H1 (cell line): Measurements from ENCODE around the gene IRF8. TPM values are rescaled to one million over a fixed set of nuclear protein-coding genes. Genes with fewer than 3 reads are reported as not detected.

ENCODE experiments used
- EZH2 ChIP-seq: fragments of 200-600 bp; sonication (generic); IDR thresholded peaks from 2 replicates; pipeline ENCODE4 v1.7.1; 2012; ENCODE audit warnings: low read depth, mild to moderate bottlenecking, moderate library complexity, low read length, inconsistent platforms; ENCODE audit not compliant: severe bottlenecking
- GABPA ChIP-seq: IDR thresholded peaks from 2 replicates; pipeline ENCODE4 v1.6.1; 2011; ENCODE audit warnings: mild to moderate bottlenecking, low read length, moderate library complexity, borderline replicate concordance; ENCODE audit not compliant: insufficient read depth
- GTF2F1 ChIP-seq: IDR thresholded peaks from 2 replicates; pipeline ENCODE4 v1.6.1; 2012; ENCODE audit warnings: low read depth, low read length, improper control_type of control experiment, borderline replicate concordance
- HDAC6 ChIP-seq: IDR thresholded peaks from one replicate; pipeline ENCODE4 v1.7.1; 2012; ENCODE audit warnings: low read depth, mild to moderate bottlenecking, inconsistent platforms, low read length, moderate library complexity
- JUND ChIP-seq: IDR thresholded peaks from 2 replicates; pipeline ENCODE4 v1.6.1; 2011; ENCODE audit warnings: mild to moderate bottlenecking, improper control_type of control experiment, low read length
- NANOG ChIP-seq: IDR thresholded peaks from 2 replicates; pipeline ENCODE4 v1.6.1; 2011; ENCODE audit warnings: low read length, low read depth, mild to moderate bottlenecking, inconsistent platforms; ENCODE audit not compliant: insufficient read depth, poor library complexity, severe bottlenecking
- PHF8 ChIP-seq: fragments of 200-600 bp; sonication (generic); conservative IDR thresholded peaks from 2 replicates; pipeline ENCODE4 v1.7.1; 2012; ENCODE audit warnings: low read depth, mild to moderate bottlenecking, inconsistent platforms, low read length, moderate library complexity
- POU5F1 ChIP-seq: IDR thresholded peaks from 2 replicates; pipeline ENCODE4 v1.6.1; 2011; ENCODE audit warnings: low read depth, mild to moderate bottlenecking, low read length, moderate library complexity
- RAD21 ChIP-seq, 2 experiments: IDR thresholded peaks in 1 of 2; conservative IDR thresholded peaks in 1 of 2; 2 replicates each; pipeline ENCODE4 v1.6.1; 2011; ENCODE audit warnings: low read depth in 2 of 2, low read length in 2 of 2, improper control_type of control experiment in 1 of 2, inconsistent platforms in 1 of 2, mild to moderate bottlenecking in 1 of 2, moderate library complexity in 1 of 2
- SP4 ChIP-seq: IDR thresholded peaks from 2 replicates; pipeline ENCODE4 v1.6.1; 2012; ENCODE audit warnings: low read length, inconsistent platforms
- polyA plus RNA-seq, 7 experiments: library from polyadenylated mRNA; depleted of rRNA in 3 of 7; stranded (reverse) in 5 of 7; unstranded in 2 of 7; fragments of >200 nt in 5 of 7; fragments of 200-250 nt in 2 of 7; gene quantifications; 1 replicate in 5 of 7; 2 replicates in 1 of 7; 4 replicates in 1 of 7; pipeline versions ENCODE4 v1.2.1 to v1.2.3, GENCODE V29; 2011 to 2013; ENCODE audit warnings: missing spikeins in 2 of 7, mixed read lengths in 2 of 7
- total RNA-seq: library from RNA; stranded (reverse); fragmentation: NEBNext Ultra II Directional; extraction: Animal tissue kit (Norgen Biotek cat#: 25700); gene quantifications from 2 replicates; pipeline ENCODE4 v1.2.1, GENCODE V29; 2021
- TF ChIP-seq, protein P1 (sequence below): fragments of 300-600 bp; sonication (generic); IDR thresholded peaks from 2 replicates; pipeline ENCODE4 v1.7.1; 2012; ENCODE audit warnings: low read length, moderate library complexity, mild to moderate bottlenecking, inconsistent platforms; ENCODE audit not compliant: insufficient replicate concordance

Gene IRF8
- total and polyA plus RNA-seq, 2 of the 8 experiments (the other 6 are each of a cell fraction or from before 2014, with no cell fraction given): 0.35 to 2.0 TPM

DNA sequence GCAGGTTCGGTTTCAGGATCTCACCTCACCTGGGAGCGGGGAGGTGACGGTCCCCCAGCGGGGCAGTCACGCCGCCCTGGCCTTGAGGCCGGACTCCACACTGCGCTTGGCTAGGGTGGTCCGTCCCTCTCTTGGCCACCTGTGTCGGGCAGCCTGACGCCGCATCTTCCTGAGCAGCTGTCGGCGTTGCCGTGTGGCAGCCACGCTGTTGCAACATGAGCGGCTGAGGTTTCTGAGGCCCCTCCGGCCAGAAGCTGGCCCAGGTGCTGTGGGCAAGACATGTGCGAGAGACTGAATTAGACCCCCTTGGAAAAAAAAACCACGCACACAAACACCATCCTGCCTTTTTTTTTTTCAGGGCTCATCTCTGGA is 49.2 kb downstream of the IRF8 start (continued):
- TF ChIP-seq, protein P1, sequence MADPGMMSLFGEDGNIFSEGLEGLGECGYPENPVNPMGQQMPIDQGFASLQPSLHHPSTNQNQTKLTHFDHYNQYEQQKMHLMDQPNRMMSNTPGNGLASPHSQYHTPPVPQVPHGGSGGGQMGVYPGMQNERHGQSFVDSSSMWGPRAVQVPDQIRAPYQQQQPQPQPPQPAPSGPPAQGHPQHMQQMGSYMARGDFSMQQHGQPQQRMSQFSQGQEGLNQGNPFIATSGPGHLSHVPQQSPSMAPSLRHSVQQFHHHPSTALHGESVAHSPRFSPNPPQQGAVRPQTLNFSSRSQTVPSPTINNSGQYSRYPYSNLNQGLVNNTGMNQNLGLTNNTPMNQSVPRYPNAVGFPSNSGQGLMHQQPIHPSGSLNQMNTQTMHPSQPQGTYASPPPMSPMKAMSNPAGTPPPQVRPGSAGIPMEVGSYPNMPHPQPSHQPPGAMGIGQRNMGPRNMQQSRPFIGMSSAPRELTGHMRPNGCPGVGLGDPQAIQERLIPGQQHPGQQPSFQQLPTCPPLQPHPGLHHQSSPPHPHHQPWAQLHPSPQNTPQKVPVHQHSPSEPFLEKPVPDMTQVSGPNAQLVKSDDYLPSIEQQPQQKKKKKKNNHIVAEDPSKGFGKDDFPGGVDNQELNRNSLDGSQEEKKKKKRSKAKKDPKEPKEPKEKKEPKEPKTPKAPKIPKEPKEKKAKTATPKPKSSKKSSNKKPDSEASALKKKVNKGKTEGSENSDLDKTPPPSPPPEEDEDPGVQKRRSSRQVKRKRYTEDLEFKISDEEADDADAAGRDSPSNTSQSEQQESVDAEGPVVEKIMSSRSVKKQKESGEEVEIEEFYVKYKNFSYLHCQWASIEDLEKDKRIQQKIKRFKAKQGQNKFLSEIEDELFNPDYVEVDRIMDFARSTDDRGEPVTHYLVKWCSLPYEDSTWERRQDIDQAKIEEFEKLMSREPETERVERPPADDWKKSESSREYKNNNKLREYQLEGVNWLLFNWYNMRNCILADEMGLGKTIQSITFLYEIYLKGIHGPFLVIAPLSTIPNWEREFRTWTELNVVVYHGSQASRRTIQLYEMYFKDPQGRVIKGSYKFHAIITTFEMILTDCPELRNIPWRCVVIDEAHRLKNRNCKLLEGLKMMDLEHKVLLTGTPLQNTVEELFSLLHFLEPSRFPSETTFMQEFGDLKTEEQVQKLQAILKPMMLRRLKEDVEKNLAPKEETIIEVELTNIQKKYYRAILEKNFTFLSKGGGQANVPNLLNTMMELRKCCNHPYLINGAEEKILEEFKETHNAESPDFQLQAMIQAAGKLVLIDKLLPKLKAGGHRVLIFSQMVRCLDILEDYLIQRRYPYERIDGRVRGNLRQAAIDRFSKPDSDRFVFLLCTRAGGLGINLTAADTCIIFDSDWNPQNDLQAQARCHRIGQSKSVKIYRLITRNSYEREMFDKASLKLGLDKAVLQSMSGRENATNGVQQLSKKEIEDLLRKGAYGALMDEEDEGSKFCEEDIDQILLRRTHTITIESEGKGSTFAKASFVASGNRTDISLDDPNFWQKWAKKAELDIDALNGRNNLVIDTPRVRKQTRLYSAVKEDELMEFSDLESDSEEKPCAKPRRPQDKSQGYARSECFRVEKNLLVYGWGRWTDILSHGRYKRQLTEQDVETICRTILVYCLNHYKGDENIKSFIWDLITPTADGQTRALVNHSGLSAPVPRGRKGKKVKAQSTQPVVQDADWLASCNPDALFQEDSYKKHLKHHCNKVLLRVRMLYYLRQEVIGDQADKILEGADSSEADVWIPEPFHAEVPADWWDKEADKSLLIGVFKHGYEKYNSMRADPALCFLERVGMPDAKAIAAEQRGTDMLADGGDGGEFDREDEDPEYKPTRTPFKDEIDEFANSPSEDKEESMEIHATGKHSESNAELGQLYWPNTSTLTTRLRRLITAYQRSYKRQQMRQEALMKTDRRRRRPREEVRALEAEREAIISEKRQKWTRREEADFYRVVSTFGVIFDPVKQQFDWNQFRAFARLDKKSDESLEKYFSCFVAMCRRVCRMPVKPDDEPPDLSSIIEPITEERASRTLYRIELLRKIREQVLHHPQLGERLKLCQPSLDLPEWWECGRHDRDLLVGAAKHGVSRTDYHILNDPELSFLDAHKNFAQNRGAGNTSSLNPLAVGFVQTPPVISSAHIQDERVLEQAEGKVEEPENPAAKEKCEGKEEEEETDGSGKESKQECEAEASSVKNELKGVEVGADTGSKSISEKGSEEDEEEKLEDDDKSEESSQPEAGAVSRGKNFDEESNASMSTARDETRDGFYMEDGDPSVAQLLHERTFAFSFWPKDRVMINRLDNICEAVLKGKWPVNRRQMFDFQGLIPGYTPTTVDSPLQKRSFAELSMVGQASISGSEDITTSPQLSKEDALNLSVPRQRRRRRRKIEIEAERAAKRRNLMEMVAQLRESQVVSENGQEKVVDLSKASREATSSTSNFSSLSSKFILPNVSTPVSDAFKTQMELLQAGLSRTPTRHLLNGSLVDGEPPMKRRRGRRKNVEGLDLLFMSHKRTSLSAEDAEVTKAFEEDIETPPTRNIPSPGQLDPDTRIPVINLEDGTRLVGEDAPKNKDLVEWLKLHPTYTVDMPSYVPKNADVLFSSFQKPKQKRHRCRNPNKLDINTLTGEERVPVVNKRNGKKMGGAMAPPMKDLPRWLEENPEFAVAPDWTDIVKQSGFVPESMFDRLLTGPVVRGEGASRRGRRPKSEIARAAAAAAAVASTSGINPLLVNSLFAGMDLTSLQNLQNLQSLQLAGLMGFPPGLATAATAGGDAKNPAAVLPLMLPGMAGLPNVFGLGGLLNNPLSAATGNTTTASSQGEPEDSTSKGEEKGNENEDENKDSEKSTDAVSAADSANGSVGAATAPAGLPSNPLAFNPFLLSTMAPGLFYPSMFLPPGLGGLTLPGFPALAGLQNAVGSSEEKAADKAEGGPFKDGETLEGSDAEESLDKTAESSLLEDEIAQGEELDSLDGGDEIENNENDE: no peak
- TF ChIP-seq HDAC6 (no peak), NANOG (no peak), SP4 (no peak), PHF8 (no peak), GTF2F1 (no peak), POU5F1 (no peak), GABPA (no peak), JUND (no peak), EZH2 (no peak), RAD21 (IDR thresholded peaks at IDR 0.05 in 1 of 2, conservative IDR thresholded peaks at IDR 0.05 in 1 of 2; ENCODE audit: low read depth in 2 of 2, low read length in 2 of 2) (no peak)
